GM12891 (cell line): Measurements from ENCODE around the gene PEMT.

ENCODE experiments used
- DNase-seq: peaks from one replicate; pipeline ENCODE4 v3.0.0; 2011; ENCODE audit warnings: low spot score; ENCODE audit not compliant: insufficient read length
- FAIRE-seq: peaks from 2 replicates; lab custom pipeline; 2011; peaks lifted over from hg19 to GRCh38; lab: Jason Lieb, UNC
- PAX5 ChIP-seq: IDR thresholded peaks from 2 replicates; pipeline ENCODE4 v1.6.1; 2011; ENCODE audit warnings: low read length, moderate library complexity, mild to moderate bottlenecking; ENCODE audit not compliant: insufficient read depth, severe bottlenecking
- POLR2A ChIP-seq: IDR thresholded peaks from 2 replicates; pipeline ENCODE4 v1.6.1; 2011; ENCODE audit warnings: low read depth, low read length, control low read depth
- POLR2AphosphoS5 ChIP-seq: IDR thresholded peaks from 2 replicates; pipeline ENCODE4 v1.6.1; 2011; ENCODE audit warnings: low read depth, low read length, control low read depth
- POU2F2 ChIP-seq: IDR thresholded peaks from 2 replicates; pipeline ENCODE4 v1.6.1; 2011; ENCODE audit warnings: low read depth, mild to moderate bottlenecking, control low read depth, low read length, moderate library complexity
- SPI1 ChIP-seq: IDR thresholded peaks from 2 replicates; pipeline ENCODE4 v1.6.1; 2011; ENCODE audit warnings: low read depth, low read length, control low read depth
- TAF1 ChIP-seq: IDR thresholded peaks from 2 replicates; pipeline ENCODE4 v1.6.1; 2011; ENCODE audit warnings: low read depth, low read length, control low read depth

Gene PEMT

GRCh38 chr17:17515934-17516930 is 75.3 kb downstream of the PEMT start:
- DNase-seq = no peak
- TF ChIP-seq POLR2A = no peak
- TF ChIP-seq SPI1 = no peak
- FAIRE-seq = no peak

GRCh38 chr17:17514993-17515933 is 76.2 kb downstream of the PEMT start:
- FAIRE-seq (no peak), DNase-seq (no peak)
- TF ChIP-seq POU2F2 (no peak), TAF1 (no peak), PAX5 (no peak), SPI1 (no peak), POLR2A (no peak), POLR2AphosphoS5 (no peak)

GRCh38 chr17:17514361-17514992 is 77.0 kb downstream of the PEMT start:
- no peak for FAIRE-seq
- no peak for DNase-seq
- TF ChIP-seq PAX5 (no peak), POLR2AphosphoS5 (no peak), POLR2A (no peak), SPI1 (no peak), TAF1 (no peak), POU2F2 (no peak)

GRCh38 chr17:17513626-17514025 is 77.9 kb downstream of the PEMT start:
- TF ChIP-seq PAX5 (no peak), SPI1 (no peak), POLR2A (no peak), TAF1 (no peak), POU2F2 (no peak), POLR2AphosphoS5 (no peak)
- DNase-seq = no peak
- no peak for FAIRE-seq

GRCh38 chr17:17512866-17513265 is 78.6 kb downstream of the PEMT start:
- no peak for TF ChIP-seq POLR2A
- TF ChIP-seq POLR2AphosphoS5 = no peak
- no peak for TF ChIP-seq SPI1
- TF ChIP-seq POU2F2 = no peak
- TF ChIP-seq TAF1 = no peak
- no peak for TF ChIP-seq PAX5
- DNase-seq (no peak), FAIRE-seq (no peak)

GRCh38 chr17:17511881-17512858 is 79.3 kb downstream of the PEMT start:
- no peak for DNase-seq

GRCh38 chr17:17511293-17511741 is 80.2 kb downstream of the PEMT start:
- DNase-seq = no peak
- no peak for FAIRE-seq
- no peak for TF ChIP-seq TAF1
- TF ChIP-seq SPI1 = no peak
- TF ChIP-seq POLR2AphosphoS5 = no peak
- TF ChIP-seq POLR2A = no peak
- TF ChIP-seq PAX5 = no peak
- TF ChIP-seq POU2F2 = no peak

More at GRCh38 chr17:17511881-17512858, 79.3 kb downstream of the PEMT start:
- FAIRE-seq = no peak
- no peak for TF ChIP-seq SPI1
- TF ChIP-seq TAF1 = no peak
- TF ChIP-seq POU2F2 = no peak
- TF ChIP-seq PAX5 = no peak
- TF ChIP-seq POLR2A = no peak
- TF ChIP-seq POLR2AphosphoS5 = no peak

GRCh38 chr17:17510456-17511292 is 80.8 kb downstream of the PEMT start:
- FAIRE-seq (no peak), DNase-seq (no peak)
- TF ChIP-seq SPI1 (no peak), TAF1 (no peak), POLR2AphosphoS5 (no peak), POU2F2 (no peak)
